Suprapubic skin (tissue), 4 donors: Measurements from ENCODE around the gene MPHOSPH6.

ENCODE experiments used
- CTCF ChIP-seq, 2 donors: fragments of 200-600 bp in 1 of 2; fragments of 450-650 bp in 1 of 2; sonication (generic) in 1 of 2; IDR thresholded peaks; one replicate each; pipeline ENCODE4 v1.5.1; 2016 to 2019; ENCODE audit warnings: antibody characterized with exemption in 2 of 2, mild to moderate bottlenecking in 1 of 2, moderate library complexity in 1 of 2
- EP300 ChIP-seq: sonication (generic); formaldehyde crosslinking; IDR thresholded peaks from one replicate; pipeline ENCODE4 v1.6.1; 2017; ENCODE audit warnings: antibody characterized with exemption
- POLR2A ChIP-seq, 2 donors: fragments of 450-650 bp; IDR thresholded peaks; one replicate each; pipeline ENCODE4 v1.6.1; 2017; ENCODE audit warnings: antibody characterized with exemption in 2 of 2, mild to moderate bottlenecking in 2 of 2, moderate library complexity in 2 of 2
- POLR2AphosphoS5 ChIP-seq, 3 donors: sonication (generic); formaldehyde crosslinking; IDR thresholded peaks; one replicate each; pipeline ENCODE4 v1.6.1; 2017; ENCODE audit warnings: antibody characterized with exemption in 3 of 3

GRCh38 chr16:82152196-82152595 is 17.8 kb downstream of the MPHOSPH6 start:
- TF ChIP-seq CTCF (IDR thresholded peaks at IDR 0.05) (no peak), EP300 (no peak), POLR2AphosphoS5 (IDR thresholded peaks at IDR 0.05) (no peak), POLR2A (IDR thresholded peaks at IDR 0.05) (no peak)
